Activated CD8-positive, alpha-beta memory T cell treated with anti-CD3 and anti-CD28 coated beads for 1 hour (primary cell): ENCODE results near the gene CYP19A1.
A peak's percentile ranks its signal among the peaks of the same experiment; 100 is the strongest.
"Not testable (repeated sequence)": the region's sequence is repeated elsewhere in the genome, so short reads cannot be mapped to it uniquely, and the experiment has no call there.

Experiments used
- DNase-seq, 2 donors: peaks; one replicate each; pipeline ENCODE4 v3.0.0-alpha.2; 2020; ENCODE audit warnings: low read depth in 1 of 2; ENCODE audit errors: extremely low read depth in 1 of 2

CYP19A1 gene

DNA sequence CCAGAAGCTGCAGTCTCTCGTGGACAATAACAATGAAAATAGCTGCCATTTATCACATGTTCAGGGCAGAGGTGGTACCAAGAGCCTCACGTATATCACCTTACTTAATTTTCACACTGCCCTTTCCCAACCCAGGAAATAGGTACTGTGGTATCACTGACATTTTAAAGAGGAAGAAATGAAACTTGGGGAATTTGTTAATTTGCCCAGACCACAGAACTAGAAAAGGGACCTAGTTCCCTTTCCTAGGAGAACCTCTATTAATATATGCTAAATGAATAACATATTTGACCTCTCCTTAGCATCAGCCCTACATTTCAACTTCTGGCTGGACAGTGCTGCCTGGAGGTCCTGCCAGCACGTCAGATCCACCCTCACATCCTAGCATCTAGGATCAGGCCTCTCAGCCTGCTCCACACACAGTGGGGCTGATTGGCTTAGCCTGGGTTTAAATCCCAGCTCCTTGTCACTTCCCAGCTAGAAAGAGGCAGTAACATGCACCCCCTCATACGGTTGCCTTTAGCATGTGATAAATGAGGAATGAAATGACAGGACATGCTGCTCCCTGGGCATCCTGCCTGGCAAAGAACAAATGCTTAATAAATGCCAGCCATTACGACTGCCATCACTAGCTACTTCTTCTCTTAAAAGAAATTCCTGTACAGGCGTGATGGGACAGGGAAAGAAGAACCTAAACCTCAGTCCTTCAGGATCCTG, 148.6 kb downstream of the CYP19A1 start:
- no peak for DNase-seq

DNA sequence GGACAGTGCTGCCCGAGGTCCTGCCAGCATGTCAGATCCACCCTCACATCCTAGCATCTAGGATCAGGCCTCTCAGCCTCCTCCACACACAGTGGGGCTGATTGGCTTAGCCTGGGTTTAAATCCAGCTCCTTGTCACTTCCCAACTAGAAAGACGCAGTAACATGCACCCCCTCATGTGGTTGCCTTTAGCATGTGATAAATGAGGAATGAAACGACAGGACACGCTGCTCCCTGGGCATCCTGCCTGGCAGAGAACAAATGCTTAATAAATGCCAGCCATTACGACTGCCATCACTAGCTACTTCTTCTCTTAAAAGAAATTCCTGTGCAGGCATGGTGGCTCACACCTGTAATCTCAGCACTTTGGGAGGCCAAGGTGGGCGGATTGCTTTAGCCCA, 149.6 kb downstream of the CYP19A1 start:
- not testable (repeated sequence) for DNase-seq

DNA sequence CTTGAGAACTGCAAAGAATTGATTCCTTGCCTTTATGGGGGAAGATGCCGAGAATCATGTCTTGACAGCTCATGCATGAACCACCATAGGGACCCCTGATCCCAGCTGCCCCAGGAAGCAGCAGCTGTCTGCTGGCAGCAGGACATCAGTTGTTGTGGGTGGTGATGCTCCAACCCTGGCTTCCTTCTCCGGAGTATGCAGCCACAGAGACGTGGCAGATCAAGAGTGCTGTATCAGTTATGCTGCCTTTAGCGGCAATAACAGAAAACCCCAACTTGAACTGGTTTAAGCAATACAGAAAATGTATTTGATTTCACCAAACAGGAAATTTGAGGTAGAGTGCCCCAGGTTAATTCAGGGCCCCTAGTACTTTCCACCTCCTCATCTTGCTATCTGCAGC, 151.5 kb downstream of the CYP19A1 start:
- no peak for DNase-seq

DNA sequence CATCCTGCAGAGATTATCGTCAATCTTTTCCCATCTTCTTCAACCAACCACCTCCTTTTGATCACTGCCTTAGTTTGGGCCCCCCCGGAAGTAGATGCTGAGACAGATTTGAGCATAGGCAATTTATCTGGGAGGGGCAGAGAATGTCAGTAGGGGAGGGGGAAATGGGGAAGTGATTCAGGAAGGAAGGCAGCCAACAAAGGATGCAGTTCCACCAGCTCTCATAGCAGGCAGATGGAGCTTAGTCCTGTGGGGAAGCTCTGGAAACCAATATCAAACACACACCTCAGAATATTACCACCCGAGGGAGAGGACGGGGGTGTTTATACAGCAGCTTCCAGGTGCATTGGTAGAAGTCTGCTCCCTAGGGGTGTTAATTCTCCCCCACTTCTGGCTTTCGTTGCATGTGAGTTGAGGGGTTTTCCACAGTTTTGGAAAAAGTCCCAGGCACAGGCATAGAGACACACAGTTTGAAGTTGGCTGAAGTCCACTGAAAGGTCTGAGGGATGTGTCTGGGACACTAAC, 152.2 kb downstream of the CYP19A1 start:
- no peak for DNase-seq

DNA sequence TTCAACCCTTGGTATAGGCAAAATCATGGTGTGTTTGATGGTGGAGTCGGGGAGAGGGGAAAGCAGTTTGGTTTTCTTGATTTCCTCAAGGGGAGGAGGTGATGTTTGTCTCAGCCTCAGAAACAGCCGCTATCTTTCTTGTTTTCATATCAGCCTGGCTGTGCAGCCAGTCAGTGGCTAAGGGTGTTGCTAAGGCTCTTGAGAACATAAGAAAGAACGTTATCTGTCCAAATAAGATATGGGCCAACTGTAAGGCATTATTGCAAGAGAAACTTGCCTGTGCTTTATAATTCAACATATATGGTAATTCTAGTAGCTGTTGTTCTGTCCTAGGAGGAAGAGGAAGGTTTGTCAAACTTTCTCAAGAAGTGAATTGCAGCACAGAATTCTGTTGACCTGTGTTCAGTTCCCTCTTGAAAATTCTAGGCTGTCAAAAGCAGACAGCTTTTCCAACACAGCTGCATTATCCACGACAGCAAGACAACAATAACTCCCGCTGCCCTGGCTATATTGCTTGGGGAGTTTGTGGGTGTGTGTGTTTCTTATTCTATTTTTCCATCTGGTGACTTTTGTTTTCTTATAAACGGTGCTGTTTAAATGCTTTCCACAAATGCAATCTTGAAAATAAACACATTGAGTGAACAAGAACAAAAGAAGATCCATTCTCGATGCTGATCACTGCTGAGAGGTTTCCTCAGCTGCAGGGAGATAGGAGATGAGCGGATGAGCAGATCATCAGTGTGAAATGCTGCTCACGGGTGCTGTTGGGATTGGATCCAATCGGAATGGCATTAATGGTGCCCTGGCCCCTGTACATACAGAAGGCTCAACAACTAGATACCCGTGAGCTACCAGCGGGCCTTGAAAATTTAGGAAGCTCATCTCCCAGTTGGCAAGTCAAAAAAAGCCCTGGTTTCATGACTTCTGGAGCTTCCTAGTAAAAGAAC, 152.9 kb downstream of the CYP19A1 start:
- DNase-seq = no peak

DNA sequence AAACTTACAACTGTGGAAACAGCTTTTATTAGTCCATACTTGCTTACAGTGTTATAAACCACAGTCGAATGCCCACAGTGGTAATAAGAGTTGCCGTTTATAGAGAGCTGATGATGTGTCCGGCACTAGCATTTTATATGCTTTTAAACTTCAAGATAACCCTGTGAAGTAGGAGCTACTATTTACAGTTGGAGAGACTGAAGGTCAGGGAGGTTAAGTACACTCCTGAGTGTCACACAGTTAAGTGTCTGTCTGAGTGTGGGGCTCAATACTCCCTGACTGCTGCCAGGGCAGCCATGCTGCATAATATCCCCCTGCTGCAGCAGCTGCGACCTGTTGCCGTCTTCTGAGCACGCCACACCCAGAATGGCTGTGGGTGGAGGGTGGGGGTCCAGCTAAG, 153.8 kb downstream of the CYP19A1 start:
- no peak for DNase-seq

DNA sequence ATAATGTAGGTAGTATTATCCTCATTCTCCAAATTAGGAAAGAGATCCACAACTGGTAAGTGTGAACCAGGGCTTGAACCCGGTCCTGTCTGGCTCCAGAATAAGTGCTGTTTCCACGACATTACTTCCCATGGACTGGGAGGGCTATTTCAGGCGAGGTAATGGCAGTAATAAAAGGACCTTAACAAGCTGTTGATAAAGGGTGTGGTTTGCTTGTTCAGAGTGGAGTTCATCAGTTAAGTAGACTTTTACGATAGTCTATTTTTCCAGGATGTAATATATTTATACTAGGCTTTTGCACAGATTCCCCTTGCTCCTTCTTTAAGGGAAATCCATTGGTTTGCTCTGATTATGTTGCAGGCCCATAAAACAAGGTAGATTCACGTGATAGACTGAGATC, 155.3 kb downstream of the CYP19A1 start:
- DNase-seq = no peak

DNA sequence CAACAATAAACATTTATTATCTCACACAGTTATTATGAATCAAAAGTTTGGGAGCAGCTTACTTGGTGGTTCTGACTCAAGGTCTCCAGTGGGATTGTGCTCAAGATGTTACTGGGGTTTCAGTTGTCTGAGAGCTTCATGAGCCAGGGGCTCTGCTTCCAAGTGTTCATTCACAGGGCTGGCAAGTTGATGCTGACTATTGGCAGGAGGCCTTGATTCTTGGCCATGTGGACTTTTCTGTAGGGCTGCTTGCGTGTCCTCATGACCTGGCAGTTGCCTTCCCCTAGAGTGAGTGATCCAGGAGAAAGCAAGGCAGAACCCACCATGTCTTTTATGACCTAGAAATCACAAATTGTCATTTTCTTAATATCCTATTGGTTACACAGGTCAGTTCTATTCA, 156.5 kb downstream of the CYP19A1 start:
- no peak for DNase-seq

DNA sequence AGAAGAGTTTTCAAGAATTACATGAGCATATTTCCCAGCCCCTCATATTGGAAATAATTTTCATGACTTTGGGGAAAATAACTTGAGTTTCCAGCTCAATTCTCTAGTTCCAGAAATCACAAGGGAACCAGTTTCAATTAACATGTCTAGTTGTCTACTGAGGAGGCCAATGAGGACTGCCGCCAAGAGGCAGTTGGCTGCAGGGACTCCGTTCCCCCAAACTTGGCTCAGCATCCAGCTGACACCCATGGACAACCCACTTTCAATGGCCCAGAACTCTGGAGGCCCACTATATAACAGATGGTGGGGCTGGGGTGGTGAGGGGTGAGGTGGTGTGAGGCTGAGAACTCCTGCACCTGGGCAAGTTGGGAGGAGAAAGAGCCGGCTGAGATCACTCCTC, 157.2 kb downstream of the CYP19A1 start:
- no peak for DNase-seq

DNA sequence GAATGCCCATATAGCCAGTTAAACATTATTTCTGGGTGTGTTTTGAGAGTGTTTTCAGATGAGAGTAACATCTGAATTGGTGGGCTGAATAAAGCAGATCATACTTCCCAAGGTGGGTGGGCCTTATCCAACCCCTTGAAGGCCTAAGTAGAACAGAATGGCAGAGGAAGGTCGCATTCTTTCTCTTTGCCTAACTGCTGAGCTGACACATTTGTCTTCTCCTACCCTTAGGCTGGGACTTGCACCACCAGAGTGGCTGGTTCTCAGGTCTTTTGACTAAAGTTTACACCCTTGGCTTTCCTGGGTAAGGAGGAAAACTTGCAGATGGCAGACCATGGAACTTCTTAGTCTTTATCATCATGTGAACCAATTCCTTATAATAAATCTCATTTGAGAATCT, 157.9 kb downstream of the CYP19A1 start:
- DNase-seq = no peak

DNA sequence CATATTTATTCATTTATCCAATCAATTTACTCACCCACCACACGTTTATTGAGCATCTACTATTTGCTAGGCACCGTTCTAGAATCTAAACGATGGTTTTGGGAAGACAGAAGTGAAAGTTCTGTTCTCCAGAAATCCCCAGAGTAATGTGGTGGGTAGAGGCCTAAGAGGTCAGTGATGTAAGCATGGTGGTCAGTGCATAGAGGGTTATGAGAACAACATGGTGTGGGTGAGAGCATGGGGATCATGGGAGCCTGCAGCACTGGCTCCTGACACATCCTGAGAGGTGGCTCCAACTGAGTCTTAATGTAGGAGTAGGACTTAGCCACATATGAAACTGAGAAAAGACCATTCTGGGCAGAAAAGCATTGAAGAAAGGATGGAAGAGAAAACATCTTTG, 158.4 kb downstream of the CYP19A1 start:
- no peak for DNase-seq

DNA sequence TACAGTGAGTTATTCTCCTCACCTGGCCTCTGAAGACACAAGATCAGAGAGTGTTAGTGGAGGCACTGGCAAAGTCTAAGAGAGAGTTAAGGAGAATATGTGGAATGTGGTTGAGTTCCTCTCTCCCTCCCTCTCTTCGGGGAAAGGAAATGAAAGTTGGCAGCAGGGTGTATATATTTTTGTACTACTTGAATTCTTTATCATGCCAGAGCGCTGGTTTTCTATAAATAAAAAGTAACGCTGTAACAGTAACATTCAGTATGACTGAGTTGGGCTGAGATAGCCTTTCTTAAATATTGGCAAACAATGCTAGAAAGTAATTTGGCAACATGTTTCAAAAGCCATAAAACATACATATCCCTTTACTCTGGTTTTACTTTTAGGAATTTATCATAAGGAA, 166.2 kb downstream of the CYP19A1 start:
- DNase-seq = no peak

DNA sequence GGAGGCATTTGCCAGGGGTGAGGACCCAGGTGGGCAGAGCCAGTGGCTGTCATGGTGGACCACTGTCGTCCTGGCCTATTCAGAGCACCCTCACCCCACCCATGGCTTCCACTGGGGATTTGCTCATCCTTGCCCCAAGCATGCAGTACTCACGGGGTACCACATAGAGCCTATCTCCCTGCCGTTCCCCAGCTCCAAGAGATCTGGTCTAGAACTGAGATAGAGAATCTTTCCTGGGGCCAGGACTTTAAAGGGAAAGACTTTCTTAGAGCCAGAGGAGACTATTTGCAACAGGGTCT, 166.8 kb downstream of the CYP19A1 start:
- DNase-seq = no peak

DNA sequence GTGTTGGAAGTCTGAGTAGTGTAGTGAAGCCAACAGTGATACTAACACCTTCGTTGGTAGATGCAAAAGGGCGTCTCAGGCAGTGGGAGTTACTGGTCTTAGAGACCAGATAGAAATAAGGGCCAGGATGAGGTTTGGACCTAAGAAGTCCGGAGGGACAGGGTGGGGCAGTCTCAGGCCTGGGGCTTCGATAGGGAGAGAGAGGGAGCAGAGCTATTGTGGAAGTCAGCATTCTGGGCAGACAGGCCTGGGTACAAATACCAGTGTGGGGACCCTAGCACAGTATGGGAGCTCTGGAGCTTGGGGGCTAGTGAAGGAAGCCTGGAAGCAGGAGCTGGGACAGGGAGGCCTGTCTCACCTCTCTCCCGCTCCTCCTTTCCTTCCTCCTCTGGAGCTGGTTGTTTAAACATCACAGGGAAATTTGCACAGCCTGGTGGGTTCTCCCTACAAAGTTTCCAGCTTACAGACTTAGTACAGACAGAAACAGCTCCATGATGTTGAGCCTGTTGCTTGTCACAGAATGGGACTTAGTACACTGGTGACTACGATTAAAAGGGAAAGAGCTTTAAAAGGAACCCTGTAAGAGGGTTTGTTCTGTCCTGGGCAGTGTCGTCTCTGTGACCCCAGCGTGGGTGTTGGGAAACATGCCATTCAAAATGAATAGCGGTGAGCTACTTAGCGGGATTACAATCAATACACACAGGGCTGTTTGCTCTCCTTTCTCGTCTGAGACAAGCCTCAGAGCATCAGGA, 167.3 kb downstream of the CYP19A1 start:
- DNase-seq = no peak

DNA sequence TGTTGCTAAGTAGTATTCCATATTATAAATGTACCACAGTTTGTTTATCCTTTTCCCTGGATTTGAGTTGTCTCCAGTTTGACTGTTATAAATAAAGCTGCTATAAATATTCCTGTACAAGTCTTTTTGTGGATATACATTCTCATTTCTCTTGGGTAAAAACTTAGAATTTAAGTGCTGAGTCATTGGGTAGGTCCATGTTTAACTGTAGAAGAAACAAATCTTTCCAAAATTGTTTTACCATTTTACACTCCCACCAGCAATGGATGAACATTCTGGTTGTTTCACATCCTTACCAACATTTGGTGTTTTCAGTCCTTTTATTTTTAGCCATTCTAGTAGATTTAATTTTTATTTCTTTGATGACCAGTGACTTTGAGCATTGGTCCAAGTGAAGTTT, 169.7 kb downstream of the CYP19A1 start:
- DNase-seq = no peak

DNA sequence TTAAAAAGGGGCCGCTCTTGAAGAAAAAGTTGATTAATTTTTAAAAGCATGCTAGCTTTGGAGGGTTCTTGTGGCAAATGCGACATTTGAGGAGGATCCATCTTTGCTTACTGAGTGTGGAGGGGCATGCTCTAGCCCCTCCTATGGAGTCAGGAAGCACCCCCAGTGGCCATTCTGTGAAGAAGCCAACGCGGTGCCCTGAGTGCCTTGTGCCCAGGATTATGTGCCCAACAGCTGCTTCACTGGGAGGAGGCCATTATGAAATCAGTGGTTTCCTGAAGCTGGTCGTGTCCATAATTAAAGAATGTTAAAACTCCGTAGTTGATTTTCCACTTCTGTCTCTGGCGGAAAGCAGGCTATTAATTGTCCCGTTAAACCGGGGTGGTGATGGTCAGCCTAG, 174.6 kb downstream of the CYP19A1 start:
- no peak for DNase-seq

DNA sequence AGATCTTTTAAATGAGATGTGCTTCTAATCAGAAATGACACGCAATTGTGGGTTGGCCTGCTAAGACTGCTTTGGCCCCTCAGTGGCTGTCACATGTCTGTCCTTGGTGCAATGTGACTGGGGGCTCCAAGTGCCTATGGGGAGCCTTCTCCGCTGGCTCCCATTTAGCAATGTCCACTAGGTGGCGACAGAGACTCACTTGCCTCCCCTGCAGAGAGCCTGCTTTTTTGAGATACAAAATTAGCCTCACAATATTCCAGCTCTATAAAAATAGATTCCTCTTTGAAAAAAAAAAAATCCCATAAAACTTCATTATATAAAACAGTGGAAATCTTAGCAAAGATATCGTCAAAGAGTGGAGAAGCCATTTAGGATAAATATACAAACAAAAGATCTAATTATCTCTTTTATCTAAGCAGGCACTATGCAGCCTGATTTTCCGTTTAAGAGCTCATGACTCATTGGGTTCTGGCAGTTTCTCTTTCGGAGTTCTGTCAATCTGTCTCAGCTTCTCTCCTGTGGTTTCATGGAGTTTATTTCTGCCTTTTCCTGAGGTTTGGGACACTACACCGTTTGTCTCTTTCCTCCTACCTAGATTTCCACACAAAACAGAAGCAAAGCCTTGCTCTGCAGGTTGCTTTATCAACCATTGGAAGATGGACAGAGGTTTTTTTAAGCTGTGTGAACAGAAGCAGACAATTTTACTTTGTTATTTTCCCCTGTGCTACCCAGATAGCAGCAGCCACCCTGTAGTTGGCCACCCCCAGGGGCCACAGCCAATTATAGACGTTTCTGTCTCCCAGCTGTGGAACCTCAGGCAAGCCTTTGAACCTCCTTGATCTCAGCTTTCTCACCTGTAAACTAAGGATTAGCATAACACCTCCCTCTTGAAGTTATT, 175.3 kb downstream of the CYP19A1 start:
- peak in 1 of 2 donors; percentile 39 for DNase-seq

DNA sequence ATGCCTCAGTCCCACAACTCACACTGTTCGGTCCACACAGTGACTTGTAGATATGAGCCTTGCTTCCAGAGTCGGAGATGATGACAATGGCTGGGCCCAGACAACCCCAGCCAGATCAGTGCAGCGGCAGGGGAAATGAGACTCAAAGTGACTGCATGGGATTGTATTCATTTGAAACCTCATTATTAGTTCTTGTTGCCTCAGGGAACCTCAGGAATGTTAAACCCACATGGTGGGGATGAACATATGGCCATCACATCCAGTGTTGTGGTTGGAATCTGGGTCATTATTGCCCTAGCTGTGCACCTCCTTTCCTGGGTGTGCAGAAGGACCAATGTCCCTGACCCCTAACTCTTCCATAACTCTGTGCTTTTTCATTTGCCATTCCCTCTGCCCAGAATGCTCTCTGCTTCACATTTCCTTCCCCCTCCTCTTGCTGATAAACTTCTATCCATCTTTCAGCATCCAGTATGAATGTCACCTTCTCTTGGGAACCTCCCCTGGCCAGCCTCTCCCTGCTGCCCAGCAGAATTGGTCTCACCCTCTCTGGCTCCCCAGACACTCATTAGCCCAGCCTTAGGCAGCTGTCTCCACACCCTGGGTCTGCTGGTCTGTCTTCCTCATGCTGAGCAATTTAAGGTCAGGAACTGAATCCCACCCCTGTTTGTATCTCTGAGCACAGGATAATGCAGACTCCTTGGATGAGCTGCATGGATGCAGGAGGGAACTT, 176.7 kb downstream of the CYP19A1 start:
- no peak for DNase-seq

DNA sequence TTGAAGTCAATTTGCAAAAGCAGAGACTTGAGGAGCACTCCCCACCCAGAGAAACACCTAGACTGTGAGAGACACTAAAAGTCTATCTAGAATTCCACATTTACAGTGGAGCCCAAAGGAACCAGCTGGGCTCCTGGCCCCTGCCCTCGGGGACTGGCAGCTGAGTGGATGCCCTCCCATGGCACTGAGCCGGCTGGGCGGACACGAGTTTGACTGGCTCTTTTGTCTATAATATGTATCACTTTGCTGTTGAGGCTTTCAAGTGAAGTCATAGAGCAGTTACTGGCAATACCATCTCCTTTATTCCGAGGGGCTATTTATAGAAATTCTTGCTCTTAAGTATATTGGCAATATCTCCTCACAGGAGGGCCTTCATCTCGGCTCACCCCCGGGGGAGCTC, 177.9 kb downstream of the CYP19A1 start:
- DNase-seq = no peak
